DMS 273 (cell line): ENCODE measurements around the gene ANOS1.
A peak's percentile ranks its signal among the peaks of the same experiment; 100 is the strongest.

ENCODE experiments used
- DNase-seq: peaks from one replicate; lab custom pipeline; 2025; ENCODE audit not compliant: unreplicated experiment; lab: John Stamatoyannopoulos, UW

The ANOS1 gene

DNA sequence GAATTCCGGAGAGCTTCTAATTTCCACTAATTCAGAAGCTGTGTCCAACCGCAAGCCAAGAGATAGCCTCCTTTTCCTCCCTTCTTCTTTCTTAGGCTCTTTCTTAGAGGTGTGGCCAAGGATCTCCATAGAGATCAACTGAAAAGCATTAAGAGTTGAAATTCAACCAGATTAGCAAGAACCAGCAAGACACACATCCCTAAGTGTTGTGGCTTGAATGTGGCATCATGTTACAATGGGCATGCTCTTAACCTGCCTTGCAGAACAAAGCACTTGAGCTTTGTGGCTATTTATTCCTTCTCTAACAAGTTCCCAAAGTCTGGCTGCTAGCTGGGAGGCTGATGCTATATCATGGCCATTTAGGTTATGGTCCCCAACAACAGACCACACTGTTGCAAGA is 10.4 kb downstream of the ANOS1 start:
- no peak for DNase-seq

DNA sequence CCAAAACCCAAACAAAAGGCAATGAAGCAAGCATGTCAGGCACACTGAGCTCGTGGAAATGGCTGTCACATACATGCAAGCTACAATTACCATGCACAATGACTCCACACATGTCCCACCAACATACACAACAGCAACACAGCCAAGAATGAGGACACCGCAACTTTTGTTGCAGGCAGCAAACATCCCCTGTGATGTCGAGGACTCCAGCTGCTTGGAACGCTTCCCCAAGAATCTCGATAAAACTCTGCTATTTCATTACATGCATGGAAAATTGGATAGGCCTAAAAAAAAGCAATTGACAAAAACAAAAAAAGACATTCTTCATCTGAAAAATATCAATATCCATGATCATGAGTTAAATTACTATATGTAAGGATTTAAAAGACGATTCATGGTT is 11.8 kb downstream of the ANOS1 start:
- no peak for DNase-seq

DNA sequence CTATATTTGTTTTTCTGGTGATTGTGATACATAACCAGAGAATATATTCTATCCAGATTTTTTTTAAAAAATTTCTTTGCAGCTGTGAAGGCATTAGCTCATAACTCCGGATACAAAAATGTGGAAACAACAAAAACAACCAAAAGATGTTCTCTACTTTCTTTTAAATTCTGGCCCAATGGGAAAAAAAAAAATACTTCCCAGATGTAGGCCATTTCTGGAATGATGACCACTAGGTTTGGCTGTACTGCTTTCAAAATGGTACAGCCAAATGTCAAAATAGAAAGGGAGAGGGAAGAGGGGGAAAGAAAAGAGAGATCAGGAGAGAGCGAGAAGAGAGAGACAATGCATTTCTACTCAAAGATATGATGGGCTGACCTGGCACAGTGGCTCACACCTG is 14.6 kb downstream of the ANOS1 start:
- no peak for DNase-seq

DNA sequence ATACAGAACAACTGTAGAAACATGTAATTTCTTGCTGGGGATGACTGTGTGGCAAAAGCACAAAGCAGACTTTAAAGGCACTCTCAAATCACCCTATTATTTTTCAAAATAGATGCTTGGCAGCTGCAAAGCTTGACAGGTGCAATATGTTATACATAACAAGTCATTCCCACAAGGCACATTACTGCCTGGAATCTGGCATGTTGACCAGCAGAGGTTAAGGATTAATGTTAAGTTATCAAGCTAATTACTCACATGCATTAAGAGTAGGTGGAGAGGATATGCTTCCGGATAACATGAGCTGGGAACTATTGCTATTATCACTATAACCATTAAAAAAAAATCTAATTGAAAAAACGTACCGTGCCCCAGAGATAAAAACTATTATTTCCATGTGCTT is 17.8 kb downstream of the ANOS1 start:
- DNase-seq = peak; percentile 70

DNA sequence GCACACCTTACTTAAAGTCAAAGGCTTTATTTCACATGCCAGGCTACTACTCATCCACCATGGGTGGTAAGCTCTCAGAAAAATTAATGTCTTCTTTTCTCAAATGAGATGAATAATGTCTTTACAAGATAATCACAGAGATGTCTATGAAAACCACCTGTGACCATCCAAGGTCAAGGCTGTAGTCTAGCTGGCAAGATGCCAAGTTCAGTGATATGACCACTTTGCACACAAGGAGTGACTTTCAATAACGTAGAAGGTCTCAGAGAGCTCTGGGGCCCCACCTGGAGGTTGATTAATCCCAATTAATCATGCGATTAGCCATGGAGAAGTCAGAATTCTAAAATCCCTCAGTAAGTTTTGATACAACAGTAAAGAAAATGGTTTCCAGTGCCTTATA is 20.5 kb downstream of the ANOS1 start:
- peak; percentile 25 for DNase-seq

DNA sequence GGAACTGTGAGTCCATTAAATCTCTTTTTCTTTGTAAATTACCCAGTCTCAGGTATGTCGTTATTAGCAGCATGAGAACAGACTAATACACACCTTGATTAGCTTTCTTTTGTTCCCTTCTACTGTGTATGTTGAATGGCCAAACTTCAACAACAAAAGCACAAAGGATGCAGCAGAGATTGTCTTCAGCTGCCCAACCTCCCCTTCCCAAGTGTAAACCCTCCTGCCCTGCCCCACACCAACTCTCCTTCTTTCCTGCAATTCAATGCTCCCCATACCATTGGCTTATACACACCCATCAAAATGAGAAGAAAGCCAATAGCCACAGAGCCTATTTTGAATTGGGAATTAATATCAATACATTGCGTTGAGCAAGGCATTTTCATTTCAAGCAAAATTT is 27.8 kb downstream of the ANOS1 start:
- DNase-seq = no peak

DNA sequence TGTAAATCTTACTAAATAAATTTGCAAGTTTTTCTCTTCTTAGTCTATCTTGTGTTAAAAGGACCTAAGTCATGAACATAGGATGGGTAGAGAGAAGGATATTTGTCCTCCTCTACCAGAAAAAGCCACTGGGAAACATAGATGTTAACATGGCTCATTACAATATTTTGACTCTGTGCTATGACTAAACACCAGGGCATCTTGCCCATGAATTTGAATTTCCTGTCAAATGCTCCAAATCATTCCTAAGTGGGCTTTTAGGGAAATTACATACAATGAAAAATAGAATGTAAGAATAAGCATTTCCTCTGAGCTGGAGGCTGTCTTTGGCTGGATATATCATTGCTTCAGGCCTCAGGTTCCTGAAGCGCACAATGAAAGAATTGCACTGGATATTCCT is 39.1 kb downstream of the ANOS1 start:
- DNase-seq = no peak

DNA sequence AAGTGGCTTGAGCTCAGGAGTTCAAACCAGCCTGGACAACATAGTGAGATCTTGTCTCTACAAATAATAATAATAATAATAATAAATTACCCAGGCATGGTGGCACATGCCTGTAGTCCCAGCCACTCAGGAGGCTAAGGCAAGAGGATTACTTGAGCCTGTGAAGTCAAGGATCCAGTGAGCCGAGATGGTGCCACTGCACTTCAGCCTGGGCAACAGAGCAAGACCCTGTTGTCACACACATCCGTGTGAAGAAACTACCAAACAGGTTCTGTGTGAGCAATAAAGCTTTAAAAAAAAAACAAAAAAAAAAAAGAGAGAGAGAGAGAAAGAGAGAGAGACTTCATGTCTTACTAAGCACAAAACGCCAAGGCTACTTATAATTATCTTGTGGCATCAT is 42.5 kb downstream of the ANOS1 start:
- no peak for DNase-seq

DNA sequence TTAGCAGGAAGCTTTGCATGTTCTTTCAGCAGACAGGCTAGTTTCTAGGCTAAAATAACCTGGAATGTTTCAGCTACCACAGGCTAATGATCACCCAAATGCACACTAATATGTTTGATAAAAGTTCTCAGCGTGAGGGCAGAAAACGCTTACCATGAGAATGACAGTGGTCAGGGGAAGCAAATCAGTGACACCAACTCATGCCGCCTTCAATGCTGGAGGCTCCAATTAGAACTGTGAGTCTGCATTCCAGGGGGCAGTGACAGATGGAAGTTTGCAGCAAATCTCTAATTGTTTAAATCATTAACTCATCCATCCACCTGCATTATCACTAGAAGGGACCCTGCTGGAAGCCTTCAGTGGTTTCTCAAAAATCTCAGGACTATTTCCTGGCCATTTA is 43.2 kb downstream of the ANOS1 start:
- no peak for DNase-seq

DNA sequence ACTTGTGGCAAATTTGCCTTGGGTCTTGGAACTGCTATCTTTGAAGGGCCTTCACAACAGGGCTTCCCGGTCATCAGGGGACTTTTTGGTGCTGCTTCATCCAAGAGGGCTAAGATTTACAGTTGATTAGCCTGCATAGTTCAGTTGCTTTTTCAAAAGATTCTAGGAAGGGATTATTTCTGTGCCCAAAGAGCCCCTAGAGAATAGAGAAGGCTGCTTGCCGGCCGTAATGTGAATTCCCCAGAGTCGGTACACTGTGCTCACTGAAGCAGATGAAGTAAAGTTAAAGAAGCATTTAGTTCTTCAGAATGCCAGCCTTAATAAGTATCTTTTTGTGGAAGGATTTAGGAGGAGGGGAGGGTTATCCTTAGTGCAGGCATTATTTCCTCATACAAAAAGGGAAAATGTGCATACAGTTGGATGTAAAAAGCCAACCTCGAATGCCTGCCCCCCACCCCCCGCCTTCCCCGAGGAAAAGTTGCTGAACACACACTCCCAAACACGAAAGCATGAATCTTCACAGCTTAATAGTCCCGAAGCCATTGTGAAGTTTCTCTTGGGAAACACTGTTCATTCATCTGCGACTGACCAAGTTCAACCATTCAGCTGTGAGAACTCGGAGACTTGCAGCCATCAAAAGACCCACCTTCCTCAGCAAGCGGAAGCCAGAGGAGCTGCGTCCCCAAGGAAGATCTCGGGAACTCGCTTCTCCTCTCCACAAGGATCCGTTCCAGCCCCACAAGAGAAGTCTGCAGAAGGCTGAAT is 47.6 kb downstream of the ANOS1 start:
- no peak for DNase-seq

DNA sequence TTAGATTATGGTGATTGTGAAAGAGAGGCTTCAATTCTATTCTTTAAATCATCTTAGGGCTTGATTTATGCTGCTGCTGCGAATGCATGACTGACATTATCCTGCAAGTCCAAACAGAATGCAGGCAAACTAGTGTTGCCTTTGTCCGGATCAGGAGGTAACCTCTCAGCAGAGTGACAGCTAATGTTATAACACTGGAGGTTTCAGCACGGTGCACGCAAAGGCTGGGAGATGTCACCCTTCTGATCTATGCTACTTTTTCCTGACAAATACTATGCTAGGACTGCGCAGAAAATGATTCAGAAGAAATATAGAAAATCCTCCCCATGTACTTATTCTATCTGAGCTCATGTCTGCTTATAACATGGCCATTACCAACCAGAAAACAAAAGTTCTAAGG is 48.2 kb downstream of the ANOS1 start:
- DNase-seq = no peak

DNA sequence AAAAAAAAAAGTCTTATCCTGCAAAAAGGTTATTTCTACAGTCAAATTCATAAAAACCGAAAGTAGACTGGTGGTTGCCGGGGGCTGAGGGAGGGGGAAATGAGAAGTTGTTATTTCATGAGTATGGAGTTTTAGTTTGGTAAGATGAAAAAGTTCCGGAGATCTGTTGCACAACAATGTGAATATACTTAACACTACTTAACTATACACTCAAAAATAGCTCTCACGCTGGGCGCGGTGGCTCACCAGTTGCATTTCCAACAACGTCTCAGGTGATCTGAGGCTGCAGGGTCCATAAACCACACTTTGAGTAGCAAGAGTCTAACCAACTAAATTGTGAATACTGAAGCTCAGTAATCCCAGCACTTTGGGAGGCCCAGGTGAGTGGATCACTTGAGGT is 52.4 kb downstream of the ANOS1 start:
- no peak for DNase-seq

DNA sequence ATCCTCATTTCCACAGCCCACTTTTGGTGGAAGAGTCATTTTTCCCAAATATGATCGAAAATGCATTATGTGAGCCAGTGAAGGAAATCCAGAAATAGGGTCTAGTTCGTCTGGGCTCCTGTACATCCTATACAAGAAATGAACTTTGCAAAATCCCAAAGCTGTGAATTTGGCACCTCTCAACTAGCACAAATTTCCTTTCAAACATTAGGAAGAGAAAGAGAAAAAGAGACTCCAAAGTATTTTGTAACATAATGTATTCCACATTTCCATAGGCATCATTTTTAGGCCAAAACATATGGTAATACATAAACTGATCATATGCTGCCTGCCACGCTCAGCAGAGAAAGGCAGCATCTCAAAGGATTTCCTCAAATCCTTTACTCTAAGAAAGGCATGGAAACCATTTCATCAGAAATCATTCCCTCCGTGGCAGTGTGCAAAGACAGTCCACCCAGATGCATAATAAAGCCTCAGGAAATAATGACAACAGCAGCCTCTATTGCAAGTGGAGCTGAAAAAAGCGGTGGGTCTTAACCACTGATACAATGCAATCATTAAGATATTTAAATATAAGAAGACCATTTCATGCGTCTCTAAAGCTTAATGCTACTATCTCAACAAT is 56.8 kb downstream of the ANOS1 start:
- DNase-seq = no peak

DNA sequence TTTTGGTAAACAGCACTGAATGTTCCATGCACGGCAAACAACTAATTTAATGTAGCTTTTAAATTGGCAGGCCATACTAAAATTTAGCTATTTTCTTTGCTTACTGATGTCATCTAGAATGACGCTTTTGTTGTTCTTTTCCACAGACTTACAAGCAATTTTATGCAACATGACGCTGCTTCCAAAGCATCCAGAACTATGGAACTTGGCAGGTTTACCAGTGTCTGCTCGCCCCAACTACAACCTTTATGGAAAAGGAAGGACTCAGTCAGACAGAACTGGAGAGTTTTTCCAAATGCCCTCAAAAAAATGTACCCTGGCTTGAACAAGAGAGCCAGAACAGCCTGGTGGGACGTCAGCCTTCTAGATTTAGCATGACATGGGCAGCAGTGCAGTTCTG is 58.7 kb downstream of the ANOS1 start:
- DNase-seq = no peak

DNA sequence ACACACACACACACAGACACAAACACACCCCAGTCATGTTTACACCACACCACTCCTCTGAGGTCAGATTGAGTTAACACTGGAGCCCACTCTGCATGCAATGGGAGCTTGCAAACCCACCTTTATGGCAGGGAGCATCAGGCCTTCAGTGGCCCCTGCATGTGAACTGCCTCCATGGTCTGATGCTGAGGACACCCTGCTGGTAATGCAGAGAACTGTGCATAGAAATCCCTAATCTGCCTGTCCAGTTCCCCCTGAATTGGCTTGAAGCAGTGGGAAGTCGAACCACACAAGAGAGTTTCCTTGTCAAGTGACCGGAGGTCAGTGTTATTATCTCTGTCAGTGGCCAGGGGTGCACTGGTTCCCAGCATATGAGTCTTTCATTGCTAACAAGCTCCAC is 59.8 kb downstream of the ANOS1 start:
- no peak for DNase-seq

DNA sequence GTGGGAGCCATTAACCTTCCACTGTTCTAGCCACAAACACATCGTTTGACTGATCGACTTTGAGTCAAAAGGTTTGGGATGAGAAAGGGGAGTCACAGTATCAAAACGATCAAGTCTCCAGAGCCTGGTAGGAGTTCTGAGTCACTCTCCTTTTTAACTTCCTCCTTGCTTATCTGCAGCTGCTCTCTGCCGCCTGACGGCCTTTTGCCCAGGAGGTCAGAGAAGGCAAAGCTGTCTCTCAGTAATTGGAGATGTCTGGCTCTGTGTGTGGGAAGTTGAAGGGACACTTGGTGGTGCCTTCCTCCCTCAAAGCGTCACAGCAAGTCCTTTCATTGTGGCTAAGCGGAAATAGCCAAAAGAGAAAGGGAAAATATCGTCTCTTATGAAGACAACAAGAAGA is 63.1 kb downstream of the ANOS1 start:
- DNase-seq = peak; percentile 33

DNA sequence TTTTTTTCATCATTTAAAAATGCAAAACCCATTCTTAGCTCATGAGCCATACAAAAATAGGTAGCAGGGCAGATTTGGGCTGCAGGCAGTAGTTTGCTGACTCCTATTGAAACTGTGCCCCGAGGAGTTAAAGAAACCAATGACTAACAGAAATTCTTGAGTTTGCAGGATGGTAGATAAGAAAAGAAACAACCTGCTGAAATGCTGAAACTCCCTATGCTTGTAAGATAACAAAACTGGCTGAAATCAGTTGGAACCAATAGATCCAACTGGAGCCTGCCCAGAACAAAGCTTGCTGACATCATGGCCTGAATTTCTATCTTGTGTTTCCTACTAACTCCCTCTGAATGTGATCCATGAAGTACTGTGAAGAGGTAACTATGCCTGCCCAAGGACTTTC is 68.6 kb downstream of the ANOS1 start:
- no peak for DNase-seq

DNA sequence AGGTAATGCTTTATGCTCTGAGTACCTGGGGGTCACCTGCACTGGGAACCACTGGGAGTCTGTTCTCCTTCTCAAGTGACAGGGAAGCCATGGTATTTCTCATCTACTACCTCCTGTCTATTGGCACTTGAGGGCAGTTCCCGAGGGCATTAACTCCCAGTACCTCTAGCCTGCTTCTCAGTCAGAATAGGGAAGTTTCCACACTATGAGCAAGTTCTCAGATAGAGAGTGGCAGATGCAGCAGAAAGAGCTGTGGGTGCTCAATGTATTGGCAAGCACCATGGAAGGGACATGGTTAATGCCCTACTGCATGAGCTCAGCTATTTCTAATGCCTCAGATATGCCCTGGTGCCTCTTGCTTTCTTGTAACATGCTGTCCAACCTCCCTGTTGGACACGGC is 74.1 kb downstream of the ANOS1 start:
- no peak for DNase-seq

DNA sequence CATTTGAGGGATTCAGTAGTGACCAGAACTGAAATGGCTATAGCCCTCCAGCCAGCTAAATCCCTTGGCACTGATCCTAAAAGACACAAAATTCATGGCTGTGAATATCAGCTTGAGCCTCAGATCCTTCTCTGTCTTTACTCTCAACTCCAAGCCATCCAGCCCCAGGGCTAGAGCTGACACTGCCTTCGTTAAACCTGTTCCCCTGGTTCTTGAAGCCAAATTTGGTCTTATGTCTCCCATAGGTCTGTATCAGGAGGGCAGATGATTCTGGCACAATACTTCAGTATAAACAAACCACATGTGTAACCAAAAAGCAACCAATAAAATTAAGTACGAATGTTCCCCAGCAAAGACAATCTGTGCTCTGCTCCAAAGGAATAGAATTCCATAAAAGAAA is 78.0 kb downstream of the ANOS1 start:
- DNase-seq = no peak

DNA sequence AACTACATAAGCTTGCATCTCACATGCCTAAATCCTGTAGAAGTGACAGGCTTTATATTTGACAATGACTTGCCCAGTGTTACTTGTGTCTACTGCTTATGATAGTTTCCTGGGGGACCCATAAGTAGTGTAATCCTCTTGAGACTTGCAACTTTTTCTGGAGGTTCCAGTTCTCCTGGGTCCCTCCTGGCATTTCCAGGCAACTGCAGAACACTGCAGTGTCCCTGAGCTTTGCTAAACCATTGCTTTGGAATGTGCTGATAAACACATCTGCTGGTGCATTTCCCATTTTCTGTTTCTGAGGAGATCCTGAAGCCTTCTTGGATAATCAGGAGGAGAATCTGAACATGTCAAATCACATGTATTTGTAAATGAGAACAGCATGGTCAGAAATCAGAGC is 82.0 kb downstream of the ANOS1 start:
- no peak for DNase-seq

DNA sequence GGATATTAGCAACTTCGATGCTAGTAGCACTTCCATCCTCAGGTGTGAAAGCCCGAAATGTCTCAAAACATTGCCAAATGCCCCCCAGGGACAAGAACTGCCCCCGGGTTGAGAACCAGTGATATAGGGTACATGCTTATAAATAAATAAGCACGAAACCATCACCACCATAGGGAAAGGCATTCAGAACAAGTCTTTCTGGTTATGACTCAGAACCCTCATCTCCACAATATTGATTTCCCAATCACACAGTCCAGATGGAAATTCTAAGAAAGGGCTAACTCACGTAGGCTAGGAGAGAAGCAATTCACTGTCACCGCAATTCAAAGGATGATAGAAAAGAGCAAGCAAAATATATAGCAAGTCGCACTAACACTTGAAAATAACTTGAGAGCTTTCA is 84.8 kb downstream of the ANOS1 start:
- no peak for DNase-seq

DNA sequence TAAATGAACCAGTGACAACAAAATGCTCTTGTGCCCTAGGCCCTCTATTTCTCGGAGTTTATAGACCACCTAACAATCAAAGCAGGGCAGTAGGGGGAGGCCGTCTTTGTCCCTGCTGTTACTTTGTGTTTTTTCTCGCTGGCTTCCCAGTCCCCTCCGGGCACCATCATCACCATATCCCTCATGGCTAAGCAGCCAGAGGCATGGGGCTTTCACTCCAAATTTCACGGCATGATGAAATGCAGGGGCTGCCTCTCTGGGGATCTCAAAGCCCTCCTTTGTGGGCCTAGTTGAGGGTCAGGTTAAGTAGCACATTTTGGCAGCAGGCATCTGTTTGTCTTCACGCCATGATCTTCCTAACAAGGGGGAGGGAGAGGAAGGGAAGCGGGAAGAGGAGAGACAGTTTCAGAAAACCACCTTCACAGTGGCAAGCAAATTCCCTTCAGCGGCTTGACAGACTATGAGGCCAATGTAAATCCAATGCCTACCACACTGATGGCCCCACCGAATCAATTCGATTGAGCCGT is 91.9 kb downstream of the ANOS1 start:
- DNase-seq = no peak

DNA sequence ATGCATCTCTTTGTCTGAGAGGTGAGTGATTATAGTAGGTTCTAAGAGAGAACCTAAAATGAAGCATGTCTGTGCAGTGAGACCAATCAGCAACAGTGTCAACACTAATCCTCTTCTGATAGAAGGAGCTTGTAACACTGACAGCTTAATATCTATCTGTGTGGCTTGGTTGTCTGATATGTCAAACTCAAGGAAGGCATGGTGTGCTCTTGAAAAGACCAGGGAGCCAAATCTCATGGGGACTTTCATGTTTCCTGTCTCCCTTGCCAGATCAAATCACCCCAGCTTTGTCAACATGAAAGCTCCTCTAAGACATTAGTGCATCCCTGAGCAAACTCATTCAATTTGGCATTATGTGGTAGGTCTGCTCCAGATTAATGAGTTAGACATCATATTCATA is 95.4 kb downstream of the ANOS1 start:
- DNase-seq = no peak
